SU-DHL-6 (cell line): ENCODE data around the gene SLX9.

Experiments
- CTCF ChIP-seq: fragments of 200-600 bp; sonication (generic); IDR thresholded peaks from one replicate; pipeline ENCODE4 v1.5.1; 2017; ENCODE audit warnings: antibody characterized with exemption, mild to moderate bottlenecking, low read length, moderate library complexity; ENCODE audit not compliant: insufficient read depth, poor library complexity, severe bottlenecking
- EZH2phosphoT487 ChIP-seq: fragments of 200-600 bp; sonication (generic), shearing (Covaris generic); conservative IDR thresholded peaks from 2 replicates; pipeline ENCODE4 v1.6.1; 2018; ENCODE audit warnings: mild to moderate bottlenecking, antibody characterized with exemption, low read length, moderate library complexity, mixed read lengths

- TF ChIP-seq EZH2phosphoT487 (no peak), CTCF (no peak)
Observed at GRCh38 chr21:44930543-44930981, 9.3 kb upstream of the SLX9 start.
